K562 (cell line): ENCODE measurements around the gene USH1G. TPM values are rescaled to one million over a fixed set of nuclear protein-coding genes. Genes with fewer than 3 reads are reported as not detected.
A peak's percentile ranks its signal among the peaks of the same experiment; 100 is the strongest.

Experiments
- ATAC-seq: fragments of 200-7000 bp; cut with Tn5 transposase; 3 replicates; pipeline ENCODE4 v1.9.1; 2020; ENCODE audit warnings: moderate library complexity
- BruUV-seq: library from RNA; stranded (reverse); fragments of 400-500 nt; replicated peaks from 2 replicates; lab custom pipeline; 2021; lab: Mats Ljungman, UMichigan
- CTCF ChIA-PET: fragments of 300-600 bp; formaldehyde crosslinking; extraction: SDS; loops from one replicate; lab custom pipeline; 2021; ENCODE audit warnings: low intra/inter-chr PET ratio; lab: Yijun Ruan, JAX
- POLR2A ChIA-PET: fragments of 300-600, 350-650 bp; sonication (Branson Sonifier 250); formaldehyde crosslinking; extraction: SDS; loops from one replicate; lab custom pipeline; 2021; ENCODE audit warnings: antibody characterized with exemption, inconsistent platforms; lab: Yijun Ruan, JAX
- DNase-seq, 4 experiments: peaks; one replicate each; pipeline versions ENCODE4 v3.0.0 to v3.0.0-alpha.2; 2011 to 2018; ENCODE audit warnings: low spot score in 3 of 4, mixed read lengths in 3 of 4; ENCODE audit errors: extremely low read depth in 1 of 4
- FAIRE-seq: peaks from 2 replicates; lab custom pipeline; 2011; peaks lifted over from hg19 to GRCh38; lab: Jason Lieb, UNC
- H2AFZ ChIP-seq: 2 replicates; pipeline ENCODE4 v1.6.0; 2011; ENCODE audit warnings: low read depth, low read length, control low read depth, inconsistent platforms
- H3K27ac ChIP-seq: fragments of 200-600 bp; 3 replicates; pipeline ENCODE4 v1.8.0; 2011; ENCODE audit warnings: low read depth, mild to moderate bottlenecking, control low read depth, inconsistent platforms, low read length, moderate library complexity, mixed read lengths; ENCODE audit errors: extremely low read depth
- H3K27me3 ChIP-seq, 2 experiments: fragments of 300-600 bp in 1 of 2; 2 replicates in 1 of 2; 3 replicates in 1 of 2; pipeline versions ENCODE4 v1.6.0 to v1.8.0; 2011; ENCODE audit warnings: inconsistent platforms in 2 of 2, low read length in 2 of 2, mild to moderate bottlenecking in 1 of 2, mixed read lengths in 1 of 2, moderate library complexity in 1 of 2; ENCODE audit not compliant: control insufficient read depth in 2 of 2, insufficient read depth in 2 of 2
- H3K36me3 ChIP-seq: fragments of 300-600 bp; 3 replicates; pipeline ENCODE4 v1.8.0; 2011; ENCODE audit warnings: mild to moderate bottlenecking, low read length, inconsistent platforms; ENCODE audit not compliant: control insufficient read depth, insufficient read depth
- H3K4me1 ChIP-seq, 2 experiments: fragments of 200-600 bp in 1 of 2; replicated peaks in 1 of 2; 2 replicates in 1 of 2; 3 replicates in 1 of 2; pipeline versions ENCODE4 v1.5.1 to v1.8.0; 2011; ENCODE audit warnings: inconsistent platforms in 2 of 2, low read length in 2 of 2, mild to moderate bottlenecking in 1 of 2, mixed read lengths in 1 of 2, moderate library complexity in 1 of 2; ENCODE audit not compliant: control insufficient read depth in 2 of 2, insufficient read depth in 2 of 2
- H3K4me2 ChIP-seq: 2 replicates; pipeline ENCODE4 v1.6.1; 2011; ENCODE audit warnings: low read length, control low read depth, inconsistent platforms, mixed read lengths; ENCODE audit not compliant: insufficient read depth
- H3K4me3 ChIP-seq: fragments of 200-600 bp; sonication (generic), shearing (Covaris generic); 2 replicates; pipeline ENCODE4 v1.5.1; 2016; ENCODE audit warnings: control low read depth, inconsistent platforms
- H3K79me2 ChIP-seq: fragments of 200-600 bp; 3 replicates; pipeline ENCODE4 v1.8.0; 2011; ENCODE audit warnings: low read length, inconsistent platforms; ENCODE audit not compliant: control insufficient read depth, insufficient read depth
- H3K9ac ChIP-seq, 2 experiments: 2 replicates each; pipeline versions ENCODE4 v1.6.0 to v1.6.1; 2011; ENCODE audit warnings: low read depth in 2 of 2, low read length in 2 of 2, control low read depth in 1 of 2, inconsistent platforms in 1 of 2, mild to moderate bottlenecking in 1 of 2, mixed read lengths in 1 of 2; ENCODE audit not compliant: insufficient read depth in 1 of 2
- H3K9me1 ChIP-seq: one replicate; pipeline ENCODE4 v1.6.0; 2011; ENCODE audit warnings: inconsistent platforms, mild to moderate bottlenecking, low read length, moderate library complexity; ENCODE audit not compliant: control insufficient read depth, insufficient read depth
- H3K9me3 ChIP-seq: replicated peaks from 2 replicates; pipeline ENCODE4 v1.5.1; 2011; ENCODE audit warnings: low read depth, low read length, inconsistent platforms; ENCODE audit not compliant: control insufficient read depth, insufficient read depth
- H4K20me1 ChIP-seq: replicated peaks from 2 replicates; pipeline ENCODE4 v1.6.1; 2011; ENCODE audit warnings: low read length, inconsistent platforms, mixed read lengths; ENCODE audit not compliant: control insufficient read depth, insufficient read depth
- RBFOX2 ChIP-seq: fragments of 200-400 bp; formaldehyde crosslinking; IDR thresholded peaks from 2 replicates; pipeline ENCODE4 v1.6.1; 2017; ENCODE audit warnings: low read depth, mild to moderate bottlenecking, low read length, moderate library complexity
- SIX5 ChIP-seq, 2 experiments: IDR thresholded peaks; 2 replicates each; pipeline ENCODE4 v1.6.1; 2011; ENCODE audit warnings: low read length in 2 of 2, borderline replicate concordance in 1 of 2, low read depth in 1 of 2, mild to moderate bottlenecking in 1 of 2, moderate library complexity in 1 of 2; ENCODE audit not compliant: insufficient read depth in 1 of 2
- ZBTB8A ChIP-seq: fragments of 450-650 bp; IDR thresholded peaks from 2 replicates; pipeline ENCODE4 v1.6.1; 2018; ENCODE audit warnings: mild to moderate bottlenecking, moderate library complexity; ENCODE audit not compliant: partially characterized antibody
- ZNF444 ChIP-seq: fragments of 250-450 bp; sonication (Bioruptor Pico); IDR thresholded peaks from 2 replicates; pipeline ENCODE4 v1.4.0; 2020; ENCODE audit warnings: mild to moderate bottlenecking, moderate library complexity
- WGBS: fragments of 100-300 bp; shearing (Covaris generic); methylation state at CpG from one replicate; pipeline ENCODE4 v1.1.6; 2016; ENCODE audit warnings: low coverage, mixed read lengths; ENCODE audit not compliant: insufficient coverage; ENCODE audit errors: missing lambda C conversion rate; 5-methylcytosine and 5-hydroxymethylcytosine counted together
- in situ Hi-C: fragments of 300-500 bp; cut with MboI; formaldehyde crosslinking; loops from 4 replicates; pipeline ENCODE4 v1.15.0; 2018; ENCODE audit warnings: inconsistent platforms, mixed read lengths
- intact Hi-C: fragments of 100-400 bp; cut with micrococcal nuclease; formaldehyde crosslinking; loops from 2 replicates; pipeline ENCODE4 v1.14.2; 2022
- polyA plus RNA-seq, 8 experiments: library from polyadenylated mRNA; depleted of rRNA in 4 of 8; stranded (reverse) in 5 of 8; unstranded in 3 of 8; fragments of >200 nt; fragmentation: Nextera tagmentation in 2 of 8; fragmentation: Illumina TruSeq in 1 of 8; extraction: Ambion mirVana in 2 of 8; extraction: Trizol in 1 of 8; gene quantifications; 2 replicates each; pipeline versions ENCODE4 v1.2.1 to v1.2.3, GENCODE V29; 2011 to 2014; ENCODE audit warnings: inconsistent platforms in 1 of 8, missing spikeins in 1 of 8
- total RNA-seq, 7 experiments: library from RNA; depleted of rRNA in 6 of 7; stranded (reverse); fragments of >200 nt in 6 of 7; fragmentation: Illumina TruSeq in 2 of 7; extraction: Trizol in 2 of 7; gene quantifications; 2 replicates each; pipeline versions ENCODE4 v1.2.1 to v1.2.3, GENCODE V29; 2011 to 2021; ENCODE audit warnings: low replicate concordance in 1 of 7

Gene USH1G
- total and polyA plus RNA-seq, 9 of the 15 experiments (the other 6 are each of a cell fraction or from before 2014, with no cell fraction given) = 0.22 to 1.00 (median 0.64) TPM; not detected in 2

GRCh38 chr17:74866198-74866835 is 56.7 kb downstream of the USH1G start:
- 83% methylated on average over 12 of the region's 19 CpGs for WGBS
- Histone ChIP-seq H3K4me3 (no peak overlapping the region), H3K9me3 (no peaks in the 10 kb centered on the region), H3K79me2 (peaks cover 12% of the 10 kb centered on the region; the same call in 2 of the 3 replicates), H3K4me2 (no peak overlapping the region), H3K4me1 (peaks cover 43 to 75% of the 10 kb centered on the region in 2 experiments), H3K27ac (no peak overlapping the region), H3K9me1 (no peaks in the 10 kb centered on the region), H3K9ac (peak overlapping the region in 1 of 2 experiments; percentile 65; a peak in 1 of 4 replicates), H3K27me3 (no peaks in the 10 kb centered on the region), H3K36me3 (peaks cover 58% of the 10 kb centered on the region; the same call in 2 of the 3 replicates), H4K20me1 (no peaks in the 10 kb centered on the region), H2AFZ (no peak overlapping the region)
- no TSS peak for BruUV-seq
- intact Hi-C loops = loop anchor here (5.0 kb wide), 2 partner anchors 91 to 119 kb away; partner anchors contain the start of gene NHERF1
- DNase-seq (no peak), FAIRE-seq (no peak), ATAC-seq (no peak)
- POLR2A ChIA-PET = interaction anchor here (0.9 to 1.8 kb wide), 5 partner anchors 10 to 94 kb away, joined by 3 to 8 read pairs (median 4); no protein-coding TSS in a partner anchor
- CTCF ChIA-PET = interaction anchor here (2.1 kb wide), 1 partner anchor 74 kb away, joined by 19 read pairs; no protein-coding TSS in a partner anchor
- in situ Hi-C loops = no loop called here
- TF ChIP-seq RBFOX2 = peak; percentile 54; the same call in 1 of the 2 replicates
- TF ChIP-seq SIX5 (IDR thresholded peaks at IDR 0.05; ENCODE audit: borderline replicate concordance in 1 of 2, insufficient read depth in 1 of 2, low read depth in 1 of 2, low read length in 2 of 2) = no peak
- no peak for TF ChIP-seq ZNF444
- TF ChIP-seq ZBTB8A = no peak
- TF ChIP-seq, all 486 proteins: peak for 1

Other genes starting within 250 kb of the USH1G start
Only the 7 nearest of the 18 such genes appear.
- under 0.01 and 0.16 TPM in 2 replicates for gene GRIN2C, start 63.4 kb downstream of the USH1G start, total RNA-seq (2014; rRNA removed)
- 0.03 and 0.04 TPM in 2 replicates for gene GRIN2C, start 63.4 kb downstream of the USH1G start, total RNA-seq (2014; rRNA removed; fragmentation: Illumina TruSeq; extraction: Trizol)
- gene GRIN2C, start 63.4 kb downstream of the USH1G start, total RNA-seq (2015; rRNA removed; fragmentation: Illumina TruSeq; extraction: Trizol) = 0.07 and 0.08 TPM in 2 replicates
- 0.33 and 0.40 TPM in 2 replicates for gene GRIN2C, start 63.4 kb downstream of the USH1G start, total RNA-seq (2021)
- gene GRIN2C, start 63.4 kb downstream of the USH1G start, polyA plus RNA-seq (2011; rRNA removed) = 0.08 and 0.10 TPM in 2 replicates
- gene GRIN2C, start 63.4 kb downstream of the USH1G start, polyA plus RNA-seq (2014; fragmentation: Illumina TruSeq; extraction: Trizol) = 0.10 TPM in 1 of 2 replicates, not detected in the other
- gene GRIN2C, start 63.4 kb downstream of the USH1G start, polyA plus RNA-seq (2014; fragmentation: Nextera tagmentation; extraction: Ambion mirVana) = not detected
- 0.08 and 0.20 TPM in 2 replicates for gene GRIN2C, start 63.4 kb downstream of the USH1G start, polyA plus RNA-seq (2014; rRNA removed)
- 62.2 and 76.4 TPM in 2 replicates for gene FDXR, start 50.3 kb downstream of the USH1G start, total RNA-seq (2014; rRNA removed)
- 8.7 and 14.3 TPM in 2 replicates for gene FDXR, start 50.3 kb downstream of the USH1G start, total RNA-seq (2014; rRNA removed; fragmentation: Illumina TruSeq; extraction: Trizol)
- 40.6 and 46.1 TPM in 2 replicates for gene FDXR, start 50.3 kb downstream of the USH1G start, total RNA-seq (2015; rRNA removed; fragmentation: Illumina TruSeq; extraction: Trizol)
- gene FDXR, start 50.3 kb downstream of the USH1G start, total RNA-seq (2021) = 68.7 and 70.7 TPM in 2 replicates
- 25.4 and 30.9 TPM in 2 replicates for gene FDXR, start 50.3 kb downstream of the USH1G start, polyA plus RNA-seq (2011; rRNA removed)
- gene FDXR, start 50.3 kb downstream of the USH1G start, polyA plus RNA-seq (2014; fragmentation: Illumina TruSeq; extraction: Trizol) = 13.6 and 40.4 TPM in 2 replicates
- 1 to 10 TPM in 1 of 2 experiments, under 1 TPM in 1; 0.89 to 2.8 TPM for gene FDXR, start 50.3 kb downstream of the USH1G start, polyA plus RNA-seq (2014; fragmentation: Nextera tagmentation; extraction: Ambion mirVana)
- gene FDXR, start 50.3 kb downstream of the USH1G start, polyA plus RNA-seq (2014; rRNA removed) = 58.6 and 62.9 TPM in 2 replicates
- gene FADS6, start 29.6 kb downstream of the USH1G start, total RNA-seq (2014; rRNA removed) = not detected in 2 replicates
- not detected in 2 replicates for gene FADS6, start 29.6 kb downstream of the USH1G start, total RNA-seq (2014; rRNA removed; fragmentation: Illumina TruSeq; extraction: Trizol)
- gene FADS6, start 29.6 kb downstream of the USH1G start, total RNA-seq (2015; rRNA removed; fragmentation: Illumina TruSeq; extraction: Trizol) = 0.22 TPM in 1 of 2 replicates, not detected in the other
- gene FADS6, start 29.6 kb downstream of the USH1G start, total RNA-seq (2021) = not detected in 2 replicates
- gene FADS6, start 29.6 kb downstream of the USH1G start, polyA plus RNA-seq (2011; rRNA removed) = 0.12 and 0.18 TPM in 2 replicates
- gene FADS6, start 29.6 kb downstream of the USH1G start, polyA plus RNA-seq (2014; fragmentation: Illumina TruSeq; extraction: Trizol) = not detected in 2 replicates
- not detected for gene FADS6, start 29.6 kb downstream of the USH1G start, polyA plus RNA-seq (2014; fragmentation: Nextera tagmentation; extraction: Ambion mirVana)
- gene FADS6, start 29.6 kb downstream of the USH1G start, polyA plus RNA-seq (2014; rRNA removed) = not detected in 2 replicates
- not detected in 2 replicates for gene OTOP2, start 1.0 kb upstream of the USH1G start, total RNA-seq (2014; rRNA removed)
- 0.11 TPM in 1 of 2 replicates, not detected in the other for gene OTOP2, start 1.0 kb upstream of the USH1G start, total RNA-seq (2014; rRNA removed; fragmentation: Illumina TruSeq; extraction: Trizol)
- 0.19 and 0.36 TPM in 2 replicates for gene OTOP2, start 1.0 kb upstream of the USH1G start, total RNA-seq (2015; rRNA removed; fragmentation: Illumina TruSeq; extraction: Trizol)
- gene OTOP2, start 1.0 kb upstream of the USH1G start, total RNA-seq (2021) = 0.18 and 0.27 TPM in 2 replicates
- 0.28 and 0.31 TPM in 2 replicates for gene OTOP2, start 1.0 kb upstream of the USH1G start, polyA plus RNA-seq (2011; rRNA removed)
- gene OTOP2, start 1.0 kb upstream of the USH1G start, polyA plus RNA-seq (2014; fragmentation: Illumina TruSeq; extraction: Trizol) = 0.25 TPM in 1 of 2 replicates, not detected in the other
- under 1 TPM; 0.04 to 0.06 TPM for gene OTOP2, start 1.0 kb upstream of the USH1G start, polyA plus RNA-seq (2014; fragmentation: Nextera tagmentation; extraction: Ambion mirVana)
- gene OTOP2, start 1.0 kb upstream of the USH1G start, polyA plus RNA-seq (2014; rRNA removed) = 0.08 and 0.09 TPM in 2 replicates
- not detected in 2 replicates for gene OTOP3, start 12.6 kb upstream of the USH1G start, total RNA-seq (2014; rRNA removed)
- not detected in 2 replicates for gene OTOP3, start 12.6 kb upstream of the USH1G start, total RNA-seq (2014; rRNA removed; fragmentation: Illumina TruSeq; extraction: Trizol)
- not detected in 2 replicates for gene OTOP3, start 12.6 kb upstream of the USH1G start, total RNA-seq (2015; rRNA removed; fragmentation: Illumina TruSeq; extraction: Trizol)
- gene OTOP3, start 12.6 kb upstream of the USH1G start, total RNA-seq (2021) = not detected in 2 replicates
- not detected in 2 replicates for gene OTOP3, start 12.6 kb upstream of the USH1G start, polyA plus RNA-seq (2011; rRNA removed)
- gene OTOP3, start 12.6 kb upstream of the USH1G start, polyA plus RNA-seq (2014; fragmentation: Illumina TruSeq; extraction: Trizol) = not detected in 2 replicates
- not detected for gene OTOP3, start 12.6 kb upstream of the USH1G start, polyA plus RNA-seq (2014; fragmentation: Nextera tagmentation; extraction: Ambion mirVana)
- gene OTOP3, start 12.6 kb upstream of the USH1G start, polyA plus RNA-seq (2014; rRNA removed) = not detected in 2 replicates
- gene HID1, start 49.5 kb upstream of the USH1G start, total RNA-seq (2014; rRNA removed) = 0.04 and 0.14 TPM in 2 replicates
- 0.19 TPM in 1 of 2 replicates, not detected in the other for gene HID1, start 49.5 kb upstream of the USH1G start, total RNA-seq (2014; rRNA removed; fragmentation: Illumina TruSeq; extraction: Trizol)
- 0.15 and 0.54 TPM in 2 replicates for gene HID1, start 49.5 kb upstream of the USH1G start, total RNA-seq (2015; rRNA removed; fragmentation: Illumina TruSeq; extraction: Trizol)
- gene HID1, start 49.5 kb upstream of the USH1G start, total RNA-seq (2021) = 0.91 and 1.2 TPM in 2 replicates
- 0.53 and 1.4 TPM in 2 replicates for gene HID1, start 49.5 kb upstream of the USH1G start, polyA plus RNA-seq (2011; rRNA removed)
- gene HID1, start 49.5 kb upstream of the USH1G start, polyA plus RNA-seq (2014; fragmentation: Illumina TruSeq; extraction: Trizol) = 0.53 and 0.71 TPM in 2 replicates
- under 1 TPM in 1 of 2 experiments, not detected in 1; 0.15 TPM for gene HID1, start 49.5 kb upstream of the USH1G start, polyA plus RNA-seq (2014; fragmentation: Nextera tagmentation; extraction: Ambion mirVana)
- 1.1 and 2.1 TPM in 2 replicates for gene HID1, start 49.5 kb upstream of the USH1G start, polyA plus RNA-seq (2014; rRNA removed)
- 8.8 and 9.8 TPM in 2 replicates for gene CDR2L, start 64.4 kb upstream of the USH1G start, total RNA-seq (2014; rRNA removed)
- 2.0 and 2.7 TPM in 2 replicates for gene CDR2L, start 64.4 kb upstream of the USH1G start, total RNA-seq (2014; rRNA removed; fragmentation: Illumina TruSeq; extraction: Trizol)
- gene CDR2L, start 64.4 kb upstream of the USH1G start, total RNA-seq (2015; rRNA removed; fragmentation: Illumina TruSeq; extraction: Trizol) = 4.0 and 4.3 TPM in 2 replicates
- gene CDR2L, start 64.4 kb upstream of the USH1G start, total RNA-seq (2021) = 15.5 and 16.0 TPM in 2 replicates
- 3.1 and 5.5 TPM in 2 replicates for gene CDR2L, start 64.4 kb upstream of the USH1G start, polyA plus RNA-seq (2011; rRNA removed)
- 7.3 and 8.9 TPM in 2 replicates for gene CDR2L, start 64.4 kb upstream of the USH1G start, polyA plus RNA-seq (2014; fragmentation: Illumina TruSeq; extraction: Trizol)
- 1 to 10 TPM; 5.3 to 8.2 TPM for gene CDR2L, start 64.4 kb upstream of the USH1G start, polyA plus RNA-seq (2014; fragmentation: Nextera tagmentation; extraction: Ambion mirVana)
- 8.0 and 9.8 TPM in 2 replicates for gene CDR2L, start 64.4 kb upstream of the USH1G start, polyA plus RNA-seq (2014; rRNA removed)